Lung microvascular endothelial cell (primary cell): ENCODE measurements around the gene YLPM1. TPM values are rescaled to one million over a fixed set of nuclear protein-coding genes. Genes with fewer than 3 reads are reported as not detected.

Source experiments
- DNase-seq, 2 donors: peaks; one replicate each; pipeline versions ENCODE4 v3.0.0 to v3.0.0-alpha.2; 2010; ENCODE audit warnings: low read depth in 2 of 2
- total RNA-seq: library from RNA; depleted of rRNA; stranded (reverse); fragments of >200 nt; gene quantifications from 2 replicates; pipeline ENCODE4 v1.2.1, GENCODE V29; 2014

Gene YLPM1
- total RNA-seq, 1 donor from 2014 or later, result 18.3 TPM

DNA sequence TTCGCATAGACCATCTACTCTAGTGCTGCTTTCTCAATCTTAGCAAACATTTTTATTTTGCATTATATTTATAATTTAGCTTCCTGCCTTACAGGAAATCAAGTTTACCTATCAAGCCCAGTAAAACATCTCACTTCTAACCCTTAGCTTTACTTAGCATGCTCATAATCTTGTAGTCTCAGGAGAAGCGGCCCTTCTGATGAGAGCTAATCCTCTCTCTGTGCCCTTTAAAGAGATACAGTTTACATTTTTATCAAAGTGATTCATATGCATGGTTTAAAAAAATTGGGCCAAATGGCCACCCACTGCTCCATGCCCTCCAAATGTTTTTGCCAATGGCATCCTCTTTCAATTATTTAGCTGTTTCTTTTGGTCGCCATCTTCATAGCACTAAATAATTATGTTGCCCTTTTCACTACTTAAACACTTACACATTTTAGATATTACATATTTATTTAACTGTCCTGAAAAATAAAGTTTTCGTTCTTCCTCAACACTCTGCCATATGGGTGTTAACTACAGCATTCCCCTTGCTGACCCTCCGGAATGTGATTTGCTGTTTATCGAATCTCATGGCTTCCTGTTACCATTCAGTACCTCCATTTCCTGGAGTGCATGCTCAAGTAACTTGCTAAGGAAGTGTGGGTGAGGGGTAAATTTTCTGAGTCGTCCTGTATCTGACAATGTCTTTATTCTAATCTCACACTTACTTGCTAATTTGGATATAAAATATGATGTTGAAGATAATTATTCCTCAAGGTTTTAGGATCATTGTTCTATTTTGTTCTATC is 29.3 kb downstream of the YLPM1 start:
- DNase-seq, result peak; percentile 40 to 78

DNA sequence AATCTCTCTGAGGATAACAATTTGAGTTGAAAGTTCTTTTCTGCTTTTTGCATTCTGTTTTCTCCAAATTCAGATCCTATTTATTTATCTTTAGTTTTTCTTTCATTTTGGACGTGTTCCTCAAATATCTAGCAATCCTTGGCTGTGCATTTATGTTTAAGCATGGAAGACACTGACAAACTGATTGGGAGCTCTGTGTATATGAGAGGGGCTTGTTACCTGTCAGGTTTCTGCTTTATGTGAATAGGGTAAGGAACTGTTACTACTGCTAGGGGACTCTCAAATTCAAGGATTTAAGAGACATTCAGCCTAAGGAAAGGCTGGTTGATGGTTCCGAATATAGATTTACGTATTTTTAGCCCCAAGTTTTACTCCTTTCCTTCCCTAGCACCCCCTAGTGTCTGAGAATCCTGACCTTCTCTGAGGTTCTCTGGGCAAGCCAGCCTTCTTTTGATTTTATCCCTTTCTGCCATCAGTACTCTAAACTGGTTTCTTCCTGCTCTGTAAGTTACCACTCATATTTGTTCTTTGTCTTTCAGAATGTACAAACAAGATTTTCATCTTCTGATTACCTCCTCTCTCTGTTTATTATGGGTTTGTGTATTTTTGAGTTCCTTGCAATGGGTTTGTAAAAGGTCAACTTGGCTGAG is 30.5 kb downstream of the YLPM1 start:
- DNase-seq, result peak in 1 of 2 donors; percentile 62

DNA sequence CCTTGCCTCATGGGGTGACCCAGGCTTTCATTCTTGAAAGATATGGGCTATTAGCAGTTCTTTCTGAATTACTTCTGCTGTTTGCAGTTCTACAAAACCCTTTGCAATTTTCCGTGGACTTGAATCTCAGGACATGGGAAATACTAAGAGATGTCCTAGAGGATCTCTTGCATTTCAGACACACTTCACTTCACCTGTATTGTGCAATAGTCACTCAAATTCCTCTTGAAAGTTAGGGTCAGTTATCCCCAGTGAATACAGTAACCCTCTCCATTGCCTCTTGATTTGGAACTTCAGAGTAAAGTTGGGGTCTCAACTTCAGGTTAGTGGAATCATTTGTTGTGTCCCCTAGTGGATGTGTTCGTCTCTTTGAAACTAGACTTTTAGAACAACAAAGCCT is 31.8 kb downstream of the YLPM1 start:
- DNase-seq, result no peak

DNA sequence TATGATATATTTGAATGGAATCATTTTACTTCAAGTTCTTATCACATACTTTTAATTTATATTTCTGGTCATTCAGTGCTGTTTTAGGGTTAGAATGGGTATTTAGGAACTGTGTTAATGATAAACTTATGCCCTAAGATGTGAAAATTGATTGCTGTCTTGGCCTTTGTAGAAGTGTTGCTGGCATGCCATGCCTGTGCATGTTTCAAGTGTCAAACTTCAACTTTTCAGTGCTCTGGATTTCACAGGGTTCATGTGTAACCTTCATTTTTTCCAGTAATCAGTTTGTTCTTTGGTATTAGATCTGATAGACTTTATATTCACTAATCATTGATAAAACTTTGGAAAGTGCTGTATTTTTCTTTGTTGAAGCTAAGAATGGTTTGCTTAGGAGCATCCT is 36.6 kb downstream of the YLPM1 start:
- DNase-seq, result no peak

DNA sequence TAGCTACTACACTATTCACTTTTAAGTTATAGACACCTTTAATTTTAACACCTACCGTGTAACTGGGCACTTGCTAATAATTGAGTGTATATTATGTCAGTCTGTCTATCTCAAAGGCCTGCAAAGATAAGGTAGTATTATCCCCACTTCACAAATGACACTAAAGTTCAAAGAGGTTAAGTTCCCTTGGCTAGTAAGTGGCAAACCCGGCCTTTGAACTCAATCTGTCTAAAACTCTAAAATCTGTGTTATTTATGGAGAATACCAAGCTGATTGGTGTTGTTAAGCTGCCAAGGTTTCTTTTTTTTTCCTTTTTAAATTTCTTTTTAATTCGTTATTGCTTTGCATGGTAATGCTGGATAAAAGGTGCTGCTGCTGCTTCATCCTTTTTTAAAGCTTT is 37.7 kb downstream of the YLPM1 start:
- no peak for DNase-seq

DNA sequence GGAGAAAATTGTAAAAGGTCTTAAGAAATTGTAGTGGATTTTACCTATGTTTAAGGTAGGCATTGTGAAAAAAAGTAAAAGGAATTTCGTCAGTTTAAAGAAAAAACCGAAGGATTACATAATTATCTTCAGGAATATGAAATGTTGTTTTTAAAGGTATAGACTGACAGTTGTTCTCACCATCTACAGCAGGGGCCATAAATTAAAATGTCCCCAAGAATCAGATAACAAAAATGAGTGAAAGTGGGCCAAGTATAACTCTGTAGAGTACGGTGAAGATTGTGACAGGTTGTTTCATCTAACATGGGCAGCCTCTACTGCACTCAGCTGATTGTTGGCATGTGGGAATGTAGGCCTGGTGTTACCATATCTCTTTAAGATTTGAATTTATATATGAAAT is 38.3 kb downstream of the YLPM1 start:
- no peak for DNase-seq

DNA sequence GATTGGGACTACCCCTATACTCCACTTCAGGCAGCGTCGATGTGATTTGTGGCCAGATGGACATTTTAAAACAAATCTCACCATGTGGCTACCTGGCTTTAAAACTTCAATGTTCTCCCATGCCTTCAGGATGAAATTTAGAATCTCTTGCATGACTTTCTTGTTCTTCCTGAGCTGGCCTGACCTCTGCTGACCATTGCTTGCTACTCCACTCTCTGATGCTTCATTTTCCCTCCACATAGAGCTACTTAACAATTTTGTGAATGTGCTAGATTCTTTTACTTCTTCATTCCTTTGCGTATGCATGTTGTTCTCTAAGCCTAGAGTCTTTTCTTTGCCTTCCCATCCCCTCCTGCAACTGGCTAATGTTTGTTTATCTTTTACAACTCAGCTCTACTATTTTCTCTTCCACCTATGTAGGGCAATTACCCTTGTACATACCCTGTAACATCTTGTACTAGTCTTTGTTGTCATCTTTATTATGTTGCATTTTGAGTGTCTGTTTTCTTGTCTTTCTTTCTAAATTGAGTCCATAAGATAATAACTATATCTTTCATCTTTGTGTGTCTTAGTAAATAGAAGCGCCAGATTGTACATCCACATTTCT is 41.2 kb downstream of the YLPM1 start:
- peak; percentile 78 to 80 for DNase-seq

DNA sequence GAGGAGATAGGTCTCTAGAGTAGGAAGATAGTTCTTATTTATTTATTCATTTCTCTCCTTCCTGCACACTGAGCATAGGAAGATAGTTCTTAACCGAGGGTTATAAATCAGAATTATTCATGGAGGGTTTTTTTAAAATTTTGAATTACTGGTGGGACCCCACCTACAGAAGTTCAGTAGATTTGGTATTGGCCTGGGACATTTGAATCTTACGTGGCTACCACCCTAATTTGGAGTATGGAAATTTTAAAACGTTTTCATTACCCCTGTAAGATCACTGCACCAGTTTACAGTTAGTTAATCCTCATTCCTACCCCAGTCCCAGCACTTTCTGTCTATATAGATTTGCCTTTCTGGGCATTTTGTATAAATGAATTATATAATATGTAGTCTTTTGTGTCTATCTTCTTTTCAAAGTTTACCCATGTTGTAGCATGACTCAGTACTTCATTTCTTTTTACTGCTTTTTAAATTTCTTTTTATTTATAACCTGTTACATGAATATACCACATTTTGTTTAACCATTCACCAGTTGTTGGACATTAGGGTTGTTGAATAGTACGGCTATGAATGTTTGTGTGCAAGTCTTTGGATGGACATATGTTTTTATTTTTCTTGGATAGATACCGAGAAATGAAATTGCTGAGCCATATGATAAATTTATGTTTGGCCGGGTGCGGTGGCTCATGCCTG is 44.9 kb downstream of the YLPM1 start:
- DNase-seq, result no peak

DNA sequence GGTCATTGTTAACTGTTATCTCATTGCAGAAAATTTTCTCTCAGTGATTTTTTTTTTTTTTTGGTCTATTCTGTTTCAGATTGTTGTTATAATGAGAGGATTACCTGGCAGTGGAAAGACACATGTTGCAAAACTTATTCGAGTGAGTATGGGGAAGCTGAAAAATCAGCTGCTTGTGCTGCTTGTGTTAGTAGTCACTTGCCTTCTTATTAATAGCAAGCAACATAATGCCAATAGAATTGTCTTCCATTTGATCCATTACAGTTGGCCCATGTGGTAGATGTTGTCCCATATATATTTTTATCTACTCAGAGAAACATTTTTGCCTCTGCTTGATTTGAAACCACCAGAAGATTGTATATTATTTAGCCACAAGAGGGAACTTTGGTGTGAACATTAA is 53.0 kb downstream of the YLPM1 start:
- DNase-seq, result no peak

DNA sequence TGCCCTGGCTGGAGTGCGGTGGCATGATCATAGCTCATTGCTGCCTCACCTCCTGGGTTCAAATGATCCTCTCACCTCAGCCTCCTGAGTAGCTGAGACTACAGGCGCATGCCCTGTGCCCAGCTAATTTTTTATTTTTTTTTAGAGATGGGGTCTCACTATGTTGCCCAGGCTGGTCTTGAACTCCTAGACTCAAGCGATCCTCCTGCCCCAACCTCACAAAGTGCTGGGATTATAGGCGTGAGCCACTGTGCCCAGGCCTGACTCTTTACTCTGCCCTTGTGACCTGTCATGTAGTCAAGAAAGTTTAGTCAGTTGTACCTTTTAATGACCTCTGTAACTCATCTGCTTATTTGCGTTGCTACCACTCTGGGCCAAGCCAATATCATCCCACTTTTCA is 57.2 kb downstream of the YLPM1 start:
- DNase-seq, result no peak

DNA sequence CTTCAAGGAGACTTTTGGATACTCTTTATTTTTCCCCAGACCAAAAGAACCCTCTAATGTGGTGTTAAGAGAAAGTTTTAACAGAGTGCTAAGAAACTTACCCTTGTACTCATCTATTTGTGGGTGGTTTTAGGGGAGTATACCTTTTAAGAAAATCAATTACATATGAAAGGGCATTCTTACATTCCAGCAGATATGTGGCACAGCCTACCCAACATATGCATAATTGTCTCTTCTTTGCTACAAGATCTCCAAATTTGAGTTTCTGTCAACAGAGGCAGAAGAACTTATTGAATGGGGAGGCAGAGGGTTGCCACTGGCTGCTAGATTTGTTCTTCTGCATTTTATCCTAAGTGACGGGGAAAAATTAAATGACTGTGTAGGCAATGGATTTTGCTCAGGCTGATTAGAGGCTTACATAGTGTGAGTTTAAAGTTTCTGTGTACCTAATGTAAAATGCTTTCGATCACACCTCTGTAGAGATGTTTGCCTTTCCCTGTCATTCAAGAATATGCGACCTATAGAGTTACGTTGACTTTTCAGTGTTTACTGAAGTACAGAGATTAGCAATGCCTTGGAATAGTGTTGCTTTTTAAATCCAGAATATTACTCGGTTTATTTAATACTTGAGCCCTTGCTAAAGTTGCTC is 58.3 kb downstream of the YLPM1 start:
- no peak for DNase-seq

DNA sequence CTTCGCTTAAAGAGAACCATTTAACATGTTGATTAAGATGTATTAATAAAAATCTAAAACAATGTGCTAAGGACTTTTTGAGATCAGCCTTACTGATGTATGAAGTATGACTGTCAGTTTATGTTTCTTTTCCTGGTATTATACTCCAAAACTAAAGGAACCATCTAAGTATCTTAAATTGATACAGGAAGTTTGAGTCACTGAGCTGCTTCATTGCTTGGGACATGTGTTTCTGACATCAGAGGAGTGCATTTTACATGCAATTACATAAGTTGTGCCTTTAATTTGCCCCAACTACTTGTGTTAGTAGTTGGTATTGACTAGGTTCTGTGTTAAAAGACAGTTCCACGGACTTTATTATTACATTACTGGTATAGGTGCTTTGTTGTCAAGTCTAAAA is 61.9 kb downstream of the YLPM1 start:
- peak in 1 of 2 donors; percentile 86 for DNase-seq

DNA sequence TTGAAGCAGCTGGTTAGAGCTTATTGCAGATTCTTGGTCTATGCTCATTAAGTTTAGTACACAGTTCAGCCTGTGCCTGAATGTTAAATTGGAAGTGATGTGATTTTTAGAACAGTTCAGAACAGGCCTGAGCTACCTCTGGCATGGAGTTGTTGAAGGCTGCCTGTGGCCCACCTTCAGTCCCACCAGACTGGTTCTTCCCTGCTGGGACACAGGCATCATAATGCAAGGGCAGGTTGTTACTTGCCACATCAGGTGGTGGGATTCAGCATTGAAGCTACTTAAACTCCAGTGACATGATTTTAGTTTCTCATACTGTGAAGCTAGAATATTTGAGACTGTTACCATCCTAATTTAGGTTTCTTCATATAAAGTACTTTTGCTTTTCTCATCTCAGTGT is 63.5 kb downstream of the YLPM1 start:
- DNase-seq, result no peak

DNA sequence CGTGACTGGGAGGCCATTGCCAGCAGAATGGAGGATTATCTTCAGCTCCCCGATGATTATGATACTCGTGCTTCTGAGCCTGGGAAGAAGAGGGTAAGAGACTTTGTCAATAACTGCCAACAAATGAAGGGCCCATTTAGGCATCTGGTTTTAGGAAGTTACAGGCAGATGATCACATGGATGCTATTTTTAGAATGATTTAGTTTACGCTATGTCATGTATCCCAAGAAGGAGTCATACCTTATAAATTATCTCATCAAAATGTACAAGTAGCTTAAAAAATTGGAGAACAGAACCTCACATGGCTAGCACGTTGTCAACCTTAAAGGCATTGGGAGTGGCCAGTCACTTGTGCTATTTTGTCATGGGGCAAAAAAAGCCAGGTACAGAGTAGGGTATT is 66.1 kb downstream of the YLPM1 start:
- DNase-seq, result no peak

DNA sequence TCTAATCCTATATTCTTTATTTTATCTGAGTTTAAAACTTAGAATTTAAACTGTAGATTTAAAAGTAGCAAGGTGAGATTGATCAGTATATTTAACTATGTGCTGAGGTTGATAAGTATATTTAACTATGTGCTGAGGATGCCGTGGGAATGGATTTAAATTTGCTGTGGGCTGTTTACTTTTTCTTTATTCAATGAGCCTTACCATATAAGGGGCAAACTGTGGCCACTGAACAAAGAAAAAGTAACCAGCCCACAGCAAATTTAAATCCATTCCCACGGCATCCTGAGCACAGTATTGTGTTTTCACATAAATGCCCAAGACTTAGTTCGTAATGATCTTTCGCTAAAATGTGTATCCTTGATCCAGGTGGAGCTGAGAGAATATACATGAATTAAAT is 69.7 kb downstream of the YLPM1 start:
- DNase-seq, result no peak

DNA sequence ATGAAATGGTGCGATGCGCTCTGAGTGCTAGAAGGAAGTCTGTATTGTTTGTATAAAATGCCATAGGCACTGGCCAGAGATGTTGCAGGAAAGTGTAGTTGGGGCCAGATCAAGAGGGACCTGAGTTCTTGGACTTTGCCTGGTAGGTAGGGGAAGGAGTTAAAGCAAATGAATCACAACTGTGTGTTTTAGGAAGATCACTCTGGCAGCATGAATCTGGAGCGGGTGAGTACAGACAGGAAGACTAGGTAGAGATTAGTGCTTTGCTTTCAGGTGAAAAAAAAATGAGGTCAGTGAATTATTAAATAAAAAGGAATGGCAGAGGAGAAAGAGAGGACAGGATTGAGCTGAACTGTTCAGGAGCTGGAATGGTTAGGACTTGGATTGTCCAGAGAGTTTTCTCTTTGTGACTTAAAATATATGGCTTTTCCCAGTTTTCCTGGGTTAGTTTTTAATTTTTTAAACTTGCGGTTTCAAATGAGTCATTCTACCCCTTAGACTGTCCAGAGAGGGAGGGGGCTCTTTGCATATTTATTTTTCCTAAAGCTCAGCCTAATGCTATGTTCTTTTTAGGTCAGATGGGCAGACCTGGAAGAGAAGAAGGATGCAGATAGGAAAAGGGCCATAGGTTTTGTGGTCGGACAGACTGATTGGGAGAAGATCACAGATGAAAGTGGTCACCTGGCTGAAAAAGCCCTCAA is 71.7 kb downstream of the YLPM1 start:
- no peak for DNase-seq

DNA sequence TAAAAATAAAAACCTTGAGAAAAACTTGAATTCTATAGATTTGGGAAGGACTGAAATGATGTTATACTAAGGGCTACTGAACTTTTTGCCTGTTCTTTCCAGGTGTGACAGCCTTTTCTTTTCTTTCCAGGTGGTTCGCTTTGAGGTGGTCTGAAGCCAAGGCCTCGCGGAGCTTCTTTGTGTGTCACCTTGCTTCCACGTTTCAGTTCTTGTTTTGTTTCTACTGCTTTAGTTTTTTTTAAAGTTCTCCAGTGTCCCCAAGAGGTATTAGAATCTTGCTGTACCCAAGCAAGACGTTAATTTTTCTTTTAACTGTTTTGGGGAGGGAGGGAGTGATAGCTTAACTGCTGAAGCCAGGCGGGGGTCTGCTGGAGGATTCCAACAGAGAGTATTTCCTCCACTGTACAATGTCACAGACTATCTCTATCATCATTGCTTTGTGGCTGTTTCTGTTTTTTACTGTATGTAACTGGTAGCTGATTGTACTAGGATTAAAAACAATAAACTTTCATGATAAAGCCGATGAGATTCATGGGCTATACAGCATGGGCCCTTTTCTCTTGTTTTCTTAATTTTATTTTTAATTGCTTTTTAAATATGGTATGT is 72.6 kb downstream of the YLPM1 start:
- DNase-seq, result no peak

DNA sequence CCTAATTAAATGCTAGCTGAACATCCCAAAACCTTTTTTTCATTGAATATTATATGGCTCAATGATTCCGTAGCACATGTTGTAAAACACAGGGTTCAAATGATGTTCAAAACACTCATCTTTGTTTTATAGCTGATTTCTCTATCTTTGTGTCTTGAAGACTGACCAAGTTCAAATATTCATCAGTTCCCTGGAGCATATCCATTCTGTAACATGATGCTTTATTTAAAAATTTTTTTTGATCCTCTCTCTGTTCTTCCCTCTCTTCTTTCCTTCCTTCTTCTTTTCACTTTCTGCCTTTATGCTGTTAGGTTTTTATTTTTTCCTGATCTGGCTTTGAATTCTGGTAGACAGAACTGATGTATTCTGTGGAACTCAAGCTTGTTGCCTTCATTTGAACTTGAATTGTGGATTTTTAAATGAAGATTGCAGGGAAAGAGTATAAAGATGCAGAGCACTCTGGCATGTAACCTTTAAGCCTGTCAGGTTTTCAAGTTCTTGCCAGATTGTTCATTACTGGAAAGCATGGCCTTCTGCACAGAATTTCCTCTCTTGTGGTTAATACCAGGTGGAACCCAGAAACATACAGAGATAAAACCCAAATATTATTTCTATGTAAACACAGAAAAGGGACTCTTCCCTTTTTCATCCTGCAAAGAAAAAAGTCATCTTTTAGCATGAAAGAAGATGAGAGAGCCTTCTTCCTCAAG is 73.3 kb downstream of the YLPM1 start:
- no peak for DNase-seq

DNA sequence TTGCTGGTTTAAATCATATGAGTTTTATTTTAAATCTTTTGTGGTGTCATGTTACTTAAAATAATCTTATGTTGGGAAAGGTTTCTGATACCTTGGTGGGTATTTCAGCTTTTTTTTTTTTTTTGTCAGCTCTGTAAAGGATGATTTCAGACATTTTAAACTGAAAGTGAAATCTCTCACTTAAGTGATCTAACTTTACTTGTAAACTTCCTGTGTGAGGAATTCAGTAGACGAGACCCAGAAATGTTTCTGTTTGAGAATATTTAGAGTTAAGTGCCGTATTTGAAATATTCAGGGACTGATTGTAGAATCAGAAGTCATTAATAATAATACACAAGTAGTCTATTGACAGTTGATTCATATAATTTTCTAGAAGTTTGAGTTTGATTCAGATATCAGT is 75.0 kb downstream of the YLPM1 start:
- peak in 1 of 2 donors; percentile 55 for DNase-seq

DNA sequence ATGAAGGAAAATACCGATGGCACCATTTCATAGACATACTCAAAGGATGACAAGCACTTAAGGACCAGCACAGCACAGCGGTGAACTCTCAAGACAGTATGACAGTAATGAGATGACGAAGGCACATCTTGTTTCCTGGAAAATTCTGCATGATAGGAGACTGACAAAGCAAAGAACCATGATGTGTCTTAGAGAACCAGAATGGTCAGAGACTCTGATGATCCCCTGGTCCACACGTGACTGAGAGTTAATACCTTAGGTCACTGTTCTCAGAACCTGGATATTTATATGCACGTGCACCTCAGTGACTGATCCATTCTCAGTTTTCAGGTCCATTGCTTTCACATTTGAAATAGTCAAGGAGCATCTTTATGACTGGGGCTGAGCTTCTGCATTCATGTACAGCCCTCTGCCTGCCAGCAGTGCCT is 77.5 kb downstream of the YLPM1 start:
- DNase-seq, result no peak
